ENCODE data around the gene STARD6. TPM values are rescaled to one million over a fixed set of nuclear protein-coding genes. Genes with fewer than 3 reads are reported as not detected.
"Not testable (repeated sequence)": the region's sequence is repeated elsewhere in the genome, so short reads cannot be mapped to it uniquely, and the experiment has no call there.

The STARD6 gene, protein sequence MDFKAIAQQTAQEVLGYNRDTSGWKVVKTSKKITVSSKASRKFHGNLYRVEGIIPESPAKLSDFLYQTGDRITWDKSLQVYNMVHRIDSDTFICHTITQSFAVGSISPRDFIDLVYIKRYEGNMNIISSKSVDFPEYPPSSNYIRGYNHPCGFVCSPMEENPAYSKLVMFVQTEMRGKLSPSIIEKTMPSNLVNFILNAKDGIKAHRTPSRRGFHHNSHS
- not detected for total RNA-seq
- long read RNA-seq, donor 1, result 0 reads
- long read RNA-seq, donor 2, result 0 reads

- intact Hi-C loops (cut with DNase I), result no loop called here
These were observed at the start of gene STARD6, which contains the start of gene C18orf54 for GRCh38 chr18:54357660-54358494. Gene STARD6 (minus strand): TSS chr18:54357858. CDS start chr18:54354573, 3,285 bp downstream. Gene C18orf54 (plus strand): TSS chr18:54357906. CDS start chr18:54360573, 2,667 bp downstream.

GRCh38 chr18:54405290-54405689 is 47.6 kb upstream of the STARD6 start:
- intact Hi-C loops (cut with DNase I), result no loop called here
- no peak for DNase-seq (ENCODE audit: low spot score)

More at GRCh38 chr18:54357660-54358494, at the start of gene STARD6, which contains the start of gene C18orf54:
- DNase-seq (ENCODE audit: low spot score), result peak; percentile 96

- intact Hi-C loops (cut with DNase I), result no loop called here
- no peak for DNase-seq (ENCODE audit: low spot score)
These were observed 39.1 kb upstream of the STARD6 start for GRCh38 chr18:54396760-54397159.

DNA sequence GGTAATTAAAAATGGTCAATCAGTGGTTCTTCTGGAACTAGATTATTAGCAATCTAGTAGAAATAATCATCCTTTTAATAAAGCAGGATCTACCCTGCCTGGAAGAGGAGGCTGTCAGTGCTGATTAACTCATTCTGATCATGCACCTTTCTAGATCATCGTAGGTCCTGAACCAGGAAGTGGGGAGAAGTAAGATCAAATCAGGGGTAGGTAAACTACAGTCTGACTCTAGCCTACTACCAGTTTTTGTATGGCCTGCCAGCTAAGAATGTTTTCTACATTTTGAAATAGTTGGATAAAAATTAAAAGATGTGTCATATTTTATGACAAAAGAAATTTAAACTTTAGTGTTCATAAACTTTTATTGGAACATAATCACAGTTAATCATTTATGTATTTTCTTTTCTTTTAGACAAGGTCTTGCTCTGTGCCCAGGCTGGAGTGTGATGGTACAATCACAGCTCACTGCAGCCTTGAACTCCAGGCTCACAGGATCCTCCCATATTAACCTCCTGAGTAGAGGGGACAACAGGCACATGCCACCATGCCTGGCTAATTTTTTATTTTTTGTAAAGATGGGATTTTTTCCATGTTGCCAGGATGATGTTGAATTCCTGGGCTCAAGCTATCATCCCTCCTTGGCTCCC is 36.1 kb upstream of the STARD6 start:
- intact Hi-C loops (cut with DNase I), result no loop called here

GRCh38 chr18:54392543-54393023 is 34.9 kb upstream of the STARD6 start:
- DNase-seq (ENCODE audit: low spot score), result no peak
- intact Hi-C loops (cut with DNase I), result no loop called here

More for the DNA sequence above, 36.1 kb upstream of the STARD6 start:
- no peak for DNase-seq (ENCODE audit: low spot score)

DNA sequence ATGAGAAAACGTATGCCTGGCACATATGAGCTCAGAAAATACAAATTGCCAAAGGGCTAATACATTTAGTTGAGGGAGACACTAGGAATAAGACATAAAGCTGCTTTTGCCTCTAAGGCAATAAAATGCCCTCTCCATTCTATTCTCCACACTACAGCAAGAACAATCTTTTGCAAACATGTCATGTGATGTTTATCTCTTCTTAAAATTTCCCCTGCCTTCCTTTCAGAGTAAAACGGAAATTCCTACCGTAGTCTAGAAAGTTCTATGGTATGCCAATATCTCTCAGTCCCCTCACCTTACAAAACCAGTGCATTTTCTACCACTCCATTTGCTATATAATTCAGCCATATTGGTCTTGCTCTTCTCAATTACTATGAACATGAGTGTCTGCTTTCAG is 33.2 kb upstream of the STARD6 start:
- intact Hi-C loops (cut with DNase I), result no loop called here
- no peak for DNase-seq (ENCODE audit: low spot score)

DNA sequence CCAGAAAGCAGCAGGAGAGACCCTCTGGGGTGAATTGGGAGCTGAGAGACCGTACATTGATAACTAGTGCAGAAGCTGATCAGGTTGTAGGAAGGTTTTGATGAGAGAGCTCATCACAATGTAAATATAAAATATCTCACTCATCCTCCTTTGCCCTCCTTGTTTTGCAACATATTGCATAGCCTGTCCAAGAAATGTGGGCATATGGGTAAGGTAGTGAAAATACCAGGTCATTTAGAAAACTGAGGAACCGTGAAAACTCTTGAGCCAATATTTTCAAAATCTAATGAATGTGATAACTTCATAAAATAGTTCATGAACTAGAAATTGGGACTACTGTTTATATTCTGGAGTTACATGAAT is 31.5 kb upstream of the STARD6 start:
- intact Hi-C loops (cut with DNase I), result no loop called here
- DNase-seq (ENCODE audit: low spot score), result no peak

GRCh38 chr18:54388203-54389142 is 30.8 kb upstream of the STARD6 start:
- no peak for DNase-seq (ENCODE audit: low spot score)
- intact Hi-C loops (cut with DNase I), result no loop called here

DNA sequence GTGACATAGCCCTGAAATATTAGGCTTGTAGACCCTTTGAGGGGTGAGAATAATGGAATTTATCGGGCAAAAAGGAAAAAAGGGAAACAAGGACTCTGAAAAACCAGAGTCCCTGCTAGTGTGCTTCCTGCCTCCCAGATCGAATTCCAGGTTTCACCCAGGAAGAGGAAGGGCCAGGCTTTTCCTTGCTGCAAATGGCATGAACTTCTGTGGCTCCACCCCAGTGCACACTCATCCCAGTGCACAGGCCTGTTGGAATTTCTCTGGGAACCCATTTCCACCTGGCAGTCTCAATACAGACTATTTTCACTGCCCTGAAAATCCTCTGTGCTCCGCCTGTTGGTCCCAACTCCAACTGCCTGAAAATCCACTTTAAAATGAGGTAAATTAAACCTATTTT is 30.0 kb upstream of the STARD6 start:
- intact Hi-C loops (cut with DNase I), result no loop called here
- DNase-seq (ENCODE audit: low spot score), result no peak

DNA sequence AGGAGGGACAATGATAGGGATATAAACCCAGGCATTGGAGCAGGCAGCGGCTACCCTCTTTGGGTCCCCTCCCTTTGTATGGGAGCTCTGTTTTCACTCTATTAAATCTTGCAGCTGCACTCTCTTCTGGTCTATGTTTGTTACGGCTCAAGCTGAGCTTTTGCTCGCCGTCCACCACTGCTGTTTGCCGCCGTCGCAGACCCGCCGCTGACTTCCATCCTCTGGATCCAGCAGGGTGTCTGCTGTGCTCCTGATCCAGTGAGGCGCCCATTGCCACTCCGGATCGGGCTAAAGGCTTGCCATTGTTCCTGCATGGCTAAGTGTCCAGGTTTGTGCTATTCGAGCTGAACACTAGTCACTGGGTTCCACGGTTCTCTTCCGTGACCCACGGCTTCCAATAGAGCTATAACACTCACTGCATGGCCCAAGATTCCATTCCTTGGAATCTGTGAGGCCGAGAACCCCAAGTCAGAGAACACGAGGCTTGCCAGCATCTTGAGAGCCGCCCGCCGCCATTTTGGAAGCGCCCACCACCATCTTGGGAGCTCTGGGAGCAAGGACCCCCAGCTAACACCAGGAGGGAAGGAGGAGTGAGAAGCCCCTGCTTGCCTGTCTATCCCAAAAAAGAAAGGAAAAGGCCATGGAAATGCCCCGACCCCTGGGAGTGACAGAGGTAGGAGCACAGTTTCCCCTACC is 29.3 kb upstream of the STARD6 start:
- intact Hi-C loops (cut with DNase I); DNase-seq (ENCODE audit: low spot score): not testable (repeated sequence)

DNA sequence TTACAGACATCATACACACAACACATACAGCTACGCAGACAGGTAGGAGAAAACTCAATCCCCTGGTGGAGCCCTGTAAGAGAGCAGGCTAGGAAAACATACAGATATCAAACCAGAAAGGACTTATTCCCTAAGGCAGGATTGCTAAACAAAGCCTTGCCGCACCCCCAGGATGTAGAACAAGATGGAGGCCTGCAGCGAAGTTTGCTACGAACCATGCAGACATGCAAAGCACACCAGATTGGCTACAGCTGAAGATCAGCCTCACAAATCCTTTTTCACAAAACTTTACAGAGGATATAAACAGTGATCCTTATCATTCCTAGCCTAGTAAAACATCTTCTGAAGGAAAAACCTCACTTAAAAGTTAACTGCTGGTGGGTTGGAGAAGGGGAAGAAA is 28.4 kb upstream of the STARD6 start:
- DNase-seq (ENCODE audit: low spot score), result no peak
- intact Hi-C loops (cut with DNase I), result no loop called here

GRCh38 chr18:54382733-54383252 is 25.1 kb upstream of the STARD6 start:
- intact Hi-C loops (cut with DNase I), result no loop called here
- DNase-seq (ENCODE audit: low spot score), result no peak

GRCh38 chr18:54382076-54382475 is 24.4 kb upstream of the STARD6 start:
- intact Hi-C loops (cut with DNase I), result no loop called here

GRCh38 chr18:54381640-54382039 is 24.0 kb upstream of the STARD6 start:
- DNase-seq (ENCODE audit: low spot score), result no peak
- intact Hi-C loops (cut with DNase I), result no loop called here

More at GRCh38 chr18:54382076-54382475, 24.4 kb upstream of the STARD6 start:
- no peak for DNase-seq (ENCODE audit: low spot score)

DNA sequence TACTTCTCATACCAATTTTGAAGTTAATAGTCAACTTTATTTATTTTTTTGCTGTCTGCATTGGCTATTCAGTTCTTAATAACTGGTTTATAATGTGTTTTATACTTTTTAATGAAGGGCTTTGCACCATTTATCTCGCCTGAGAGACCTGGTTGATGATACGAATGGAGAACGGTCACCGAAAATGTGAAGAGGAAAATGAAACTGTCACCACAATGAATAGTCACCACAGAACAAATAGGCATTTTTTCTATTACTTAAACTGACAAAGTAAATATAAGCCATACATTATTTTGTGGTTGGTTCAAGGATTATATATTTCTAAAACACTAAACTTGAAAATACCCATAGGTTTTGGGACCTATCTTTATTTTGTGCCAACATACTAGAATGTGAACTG is 20.4 kb upstream of the STARD6 start:
- intact Hi-C loops (cut with DNase I), result no loop called here
- no peak for DNase-seq (ENCODE audit: low spot score)

- intact Hi-C loops (cut with DNase I), result no loop called here
- DNase-seq (ENCODE audit: low spot score), result no peak
These were observed 2.7 kb upstream of the STARD6 start for GRCh38 chr18:54360406-54360805.

GRCh38 chr18:54359233-54359632 is 1.6 kb upstream of the STARD6 start:
- intact Hi-C loops (cut with DNase I), result no loop called here
- no peak for DNase-seq (ENCODE audit: low spot score)

DNA sequence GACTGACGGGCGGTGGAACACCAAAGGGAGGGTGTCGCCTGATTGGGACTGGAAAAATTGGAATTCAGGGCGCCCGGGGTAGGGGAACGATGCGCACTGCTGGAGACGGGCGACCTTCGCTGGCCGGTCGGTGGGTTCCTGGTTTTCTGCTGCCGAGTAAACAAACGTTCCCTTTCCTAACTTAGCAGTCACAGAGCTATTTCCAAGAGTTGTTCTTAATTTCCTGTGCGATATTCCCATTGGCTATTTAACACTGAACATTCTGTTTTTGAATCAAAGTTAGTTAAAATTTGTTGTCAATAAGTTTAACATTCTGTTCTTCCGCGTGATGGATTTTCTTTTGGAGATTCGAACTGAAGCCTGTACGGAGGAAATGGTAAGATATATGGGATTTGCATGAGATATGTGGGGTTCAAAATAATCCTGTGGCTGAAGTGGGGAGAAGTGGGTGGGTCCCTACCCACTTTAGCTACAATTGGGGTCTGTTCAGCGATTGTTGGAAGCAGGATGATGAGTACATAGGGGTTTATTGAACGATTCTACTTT is 910 bp upstream of the STARD6 start:
- intact Hi-C loops (cut with DNase I), result no loop called here
- no peak for DNase-seq (ENCODE audit: low spot score)
